WI38 (cell line): Measurements from ENCODE around the gene RMND5B.

Experiments used
- H3K4me3 ChIP-seq: 2 replicates; pipeline ENCODE4 v1.5.1; 2011; ENCODE audit warnings: low read depth, mild to moderate bottlenecking, control low read depth, low read length
- CTCF ChIP-seq: IDR thresholded peaks from 2 replicates; pipeline ENCODE4 v1.5.1; 2012; ENCODE audit warnings: low read depth, mild to moderate bottlenecking, control low read depth, low read length

RMND5B gene

GRCh38 chr5:178199581-178200434 is 69.0 kb downstream of the RMND5B start:
- no peak for TF ChIP-seq CTCF
- H3K4me3 ChIP-seq: no peak overlapping the region
